HG03064 (cell line): ENCODE results near the gene ADARB2.

Source experiments
- ATAC-seq: cut with Tn5 transposase; IDR thresholded peaks from one replicate; pipeline ENCODE4 v1.9.1; 2021; ENCODE audit warnings: low read depth; ENCODE audit not compliant: unreplicated experiment

ADARB2 gene

DNA sequence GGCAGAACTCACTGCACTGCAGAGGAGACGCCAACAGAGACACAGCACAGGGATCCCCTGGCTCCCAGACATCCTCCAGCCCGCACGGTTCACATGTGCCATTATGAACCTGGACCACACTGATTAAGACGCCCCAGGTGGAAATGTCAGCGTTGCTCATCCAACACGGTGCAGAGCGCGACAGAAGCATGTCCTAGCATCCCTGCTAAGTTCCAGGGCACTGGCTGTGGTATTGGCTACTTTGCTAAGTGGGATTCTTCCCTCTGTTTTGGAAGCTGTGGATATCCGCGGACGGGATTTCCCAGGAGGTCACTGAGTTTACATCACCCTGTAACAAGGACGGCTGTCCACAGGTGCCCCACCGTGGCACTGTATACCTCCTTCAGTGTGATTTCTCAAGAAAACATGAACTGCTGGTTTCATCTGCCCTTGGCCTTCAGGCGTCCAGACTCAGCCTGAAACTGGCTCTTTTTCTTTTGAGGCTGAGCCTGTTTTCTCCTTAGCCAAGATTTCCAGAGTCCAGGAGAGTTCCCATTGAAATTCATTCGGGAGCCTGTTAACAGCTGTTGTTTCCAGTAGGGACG lies 357.1 kb downstream of the ADARB2 start:
- no peak for ATAC-seq

DNA sequence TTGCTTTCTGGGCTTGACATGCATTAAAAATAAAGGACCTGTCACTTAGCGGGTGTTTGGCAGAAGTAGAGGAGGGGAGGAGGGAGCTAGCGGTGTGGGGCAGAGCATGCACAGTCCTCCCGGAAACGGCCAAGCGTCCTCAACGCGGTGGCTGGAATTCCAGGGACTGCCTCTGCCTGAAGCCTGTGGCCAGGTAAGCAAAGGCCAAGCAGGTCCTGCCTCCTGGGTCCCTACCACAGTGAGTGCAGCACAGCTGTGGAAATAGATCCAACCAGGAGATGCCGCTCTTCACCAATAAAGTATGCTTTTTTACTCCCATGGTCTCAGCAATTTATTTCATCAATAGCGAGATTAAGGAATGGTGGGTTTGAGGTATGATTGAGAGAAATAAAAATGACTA lies 357.7 kb downstream of the ADARB2 start:
- ATAC-seq = no peak

DNA sequence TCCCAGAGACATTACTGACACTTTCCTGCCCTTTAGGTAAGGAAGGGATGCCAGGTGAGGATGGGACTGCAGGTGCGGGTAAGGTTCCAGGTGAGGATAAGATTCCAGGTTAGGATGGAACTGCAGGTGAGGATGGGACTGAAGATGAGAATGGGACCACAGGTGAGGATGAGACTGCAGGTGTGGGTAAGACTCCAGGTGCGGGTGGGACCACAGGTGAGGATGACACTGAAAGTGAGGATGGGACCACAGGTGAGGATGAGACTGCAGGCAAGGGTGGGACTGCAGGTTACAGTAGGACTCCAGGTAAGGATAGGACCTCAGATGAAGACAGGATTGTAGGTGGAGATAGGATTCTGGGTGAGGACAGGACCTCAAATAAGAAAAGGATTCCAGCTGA lies 358.9 kb downstream of the ADARB2 start:
- no peak for ATAC-seq

DNA sequence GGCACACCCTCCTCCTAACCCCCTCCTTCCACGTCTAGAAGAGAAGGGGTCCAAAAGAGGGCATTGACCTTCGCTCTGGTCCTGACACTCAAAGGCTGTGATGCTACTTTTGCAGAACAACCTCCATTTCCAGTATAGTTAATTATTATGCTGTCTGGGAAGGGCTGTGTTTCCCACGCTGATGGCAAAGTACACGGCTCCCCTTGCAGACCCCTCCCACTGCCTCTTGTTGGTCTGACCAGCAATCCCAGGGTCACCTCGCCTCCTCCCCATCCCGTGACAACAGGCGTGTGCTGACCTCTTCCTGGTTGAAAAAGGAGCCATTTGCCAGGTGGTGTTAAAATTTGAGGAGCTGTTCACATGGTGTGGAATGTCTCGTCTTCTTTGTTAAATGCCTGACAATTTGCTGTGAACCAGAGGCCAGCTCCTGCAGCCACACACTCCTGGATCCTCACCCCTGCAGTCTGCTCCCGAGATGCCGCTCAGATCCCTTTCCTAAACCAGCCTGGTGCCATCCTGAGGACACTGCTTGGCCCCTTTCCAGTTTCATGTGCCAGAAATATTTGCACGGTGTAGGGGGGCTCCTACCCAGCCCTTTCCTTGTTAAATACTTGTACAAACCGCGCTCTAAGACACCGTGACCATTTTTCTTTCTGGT lies 359.5 kb downstream of the ADARB2 start:
- no peak for ATAC-seq

DNA sequence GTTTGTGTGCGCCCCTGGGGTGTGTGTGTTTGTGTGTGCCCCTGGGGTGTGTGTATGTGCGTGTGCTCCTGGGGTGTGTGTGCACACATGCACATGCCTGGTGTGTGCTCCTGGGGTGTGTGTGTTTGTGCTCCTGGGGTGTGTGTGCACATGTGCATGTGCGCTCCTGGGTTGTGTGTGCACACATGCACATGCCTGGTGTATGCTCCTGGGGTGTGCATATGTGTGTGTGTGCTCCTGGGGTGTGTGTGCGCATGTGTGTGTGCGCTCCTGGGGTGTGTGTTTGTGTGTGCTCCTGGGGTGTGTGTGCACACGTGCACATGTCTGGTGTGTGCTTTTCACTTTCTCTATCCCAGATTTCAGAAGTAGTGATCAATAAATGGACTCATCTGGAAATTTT lies 360.1 kb downstream of the ADARB2 start:
- ATAC-seq = no peak

DNA sequence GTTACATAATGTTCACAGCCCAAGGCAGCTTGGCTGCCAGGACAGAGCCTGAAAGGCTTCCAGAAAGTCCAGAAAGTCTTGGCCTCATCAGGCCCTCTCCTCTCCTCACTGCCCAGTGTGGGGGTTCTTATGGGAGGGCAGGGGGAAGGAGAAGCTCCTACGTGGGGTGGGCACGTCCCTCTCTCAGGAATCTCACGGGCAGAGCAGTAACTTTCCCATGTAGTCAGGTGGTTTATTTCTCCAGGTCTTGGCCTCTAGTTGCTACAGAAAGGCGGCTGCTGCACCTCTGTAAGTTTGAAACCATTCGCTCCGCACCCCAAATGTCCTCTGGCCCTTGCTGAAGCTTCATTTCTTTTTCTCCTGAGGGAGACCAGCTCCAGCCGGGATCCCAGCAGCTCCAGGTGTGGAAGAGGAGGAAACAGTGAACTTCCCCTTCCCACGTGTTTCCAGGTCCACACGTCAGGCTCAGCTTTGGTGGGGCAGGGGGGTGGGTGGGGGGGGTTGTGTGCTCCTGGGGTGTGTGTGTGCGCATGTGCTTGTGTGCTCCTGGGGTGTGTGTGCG lies 360.9 kb downstream of the ADARB2 start:
- ATAC-seq = no peak

DNA sequence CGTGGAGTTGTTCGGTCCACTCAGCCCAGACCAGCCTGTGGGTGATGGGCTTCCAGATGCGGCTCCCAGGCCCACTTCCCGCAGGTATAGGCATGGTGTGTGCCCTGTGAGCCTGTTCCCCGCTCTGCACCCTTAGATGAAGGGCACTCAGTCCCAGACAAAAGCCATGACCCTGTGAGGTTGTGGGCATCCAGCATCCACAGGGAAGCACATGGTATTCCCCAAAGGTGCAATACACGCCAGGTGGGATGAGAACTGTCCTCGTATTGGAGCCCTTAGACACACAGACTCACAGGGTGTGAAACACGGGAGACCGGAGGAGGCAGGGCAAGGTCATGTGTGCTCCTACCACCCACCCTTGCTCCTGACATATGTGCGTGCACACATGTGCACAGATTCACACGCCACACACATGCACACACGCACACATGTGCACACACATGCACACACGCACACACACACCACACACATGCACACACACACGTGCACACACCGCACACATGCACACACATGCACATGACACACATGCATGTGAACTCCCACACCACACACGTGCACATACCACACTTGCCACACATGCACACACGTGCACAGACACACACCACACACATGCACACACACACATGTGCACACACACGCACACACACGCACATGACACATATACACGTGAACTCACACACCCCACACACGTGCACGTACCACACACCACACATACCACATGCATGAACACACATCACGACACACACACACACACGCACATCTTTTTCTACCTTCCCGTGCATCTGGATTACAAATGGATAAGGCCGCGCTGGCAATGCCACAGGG lies 361.8 kb downstream of the ADARB2 start:
- no peak for ATAC-seq

DNA sequence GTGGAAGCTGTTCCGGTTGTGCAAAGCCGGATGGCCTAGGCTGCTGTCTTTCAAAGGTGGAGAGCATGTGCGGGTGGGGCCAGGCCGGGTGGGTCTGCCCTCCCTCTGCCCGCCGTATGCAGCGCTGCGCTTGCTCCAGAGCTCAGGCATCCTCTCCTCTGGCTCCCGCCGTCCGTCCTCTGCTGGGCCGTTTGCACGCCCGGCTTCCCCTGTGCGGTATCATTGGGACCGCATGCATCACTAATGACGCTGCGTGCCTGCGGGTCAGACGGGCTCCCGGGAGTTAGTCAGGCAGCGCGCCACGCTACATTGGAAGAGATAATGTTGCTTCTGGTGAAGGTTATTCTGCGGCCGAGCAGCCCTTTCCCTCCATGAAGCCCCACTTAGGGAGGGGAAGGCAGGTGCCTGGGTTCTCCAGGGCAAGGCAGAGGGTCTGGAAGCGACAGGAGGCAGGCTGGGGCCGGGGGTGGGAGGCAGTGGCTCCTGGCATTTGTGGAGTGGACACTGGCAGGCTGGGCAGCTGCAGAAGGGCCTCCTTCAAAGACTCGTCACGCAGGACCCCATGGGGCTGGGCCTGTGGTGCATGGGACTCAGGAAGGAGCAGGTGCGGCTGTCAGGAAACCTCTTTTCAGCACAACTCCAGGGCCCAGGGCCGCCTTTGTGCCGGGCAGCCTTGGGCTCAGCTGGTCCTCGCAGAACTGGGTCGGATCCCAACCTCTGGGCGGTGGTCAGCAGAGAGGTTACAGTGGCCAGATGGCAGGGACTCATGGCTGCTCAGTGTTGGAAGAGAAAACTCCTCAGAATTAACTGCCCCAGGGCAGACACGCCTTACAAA lies 362.6 kb downstream of the ADARB2 start:
- ATAC-seq = no peak

DNA sequence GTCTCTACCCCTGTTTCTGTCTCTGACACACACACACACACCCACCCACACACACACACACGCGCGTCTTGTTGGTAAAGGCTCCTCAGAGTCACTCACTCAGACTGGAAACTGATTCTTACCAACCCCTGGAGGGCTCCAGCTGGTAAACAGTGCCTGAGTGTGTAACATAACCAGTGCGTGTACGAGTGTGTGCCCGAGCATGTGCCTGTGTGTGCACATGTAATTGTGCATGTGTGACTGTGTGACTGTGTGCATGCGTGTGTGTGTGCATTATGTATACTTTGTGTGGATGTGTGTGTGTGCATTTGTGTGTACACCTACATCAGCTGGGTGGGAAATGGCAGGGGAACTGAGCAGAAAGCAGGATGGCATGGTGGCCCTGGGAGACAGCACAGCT lies 364.0 kb downstream of the ADARB2 start:
- ATAC-seq = no peak

DNA sequence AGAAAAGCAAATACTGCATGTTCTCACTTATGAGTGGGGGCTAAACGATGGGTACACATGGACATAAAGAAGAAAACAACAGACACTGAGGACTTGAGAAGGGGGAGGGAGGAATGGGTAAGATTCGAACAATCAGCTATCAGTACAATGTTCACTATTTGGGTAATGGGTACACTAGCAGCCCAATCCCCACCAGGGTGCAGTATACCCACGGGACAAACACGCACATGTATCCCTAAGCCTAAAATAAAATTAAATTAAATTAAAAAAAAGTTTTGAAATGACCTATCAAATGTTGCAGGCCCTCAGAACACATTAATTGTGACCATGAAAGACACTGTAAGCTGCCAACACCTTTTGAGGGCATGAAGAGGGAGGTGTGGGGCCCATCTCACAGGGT lies 365.1 kb downstream of the ADARB2 start:
- no peak for ATAC-seq

DNA sequence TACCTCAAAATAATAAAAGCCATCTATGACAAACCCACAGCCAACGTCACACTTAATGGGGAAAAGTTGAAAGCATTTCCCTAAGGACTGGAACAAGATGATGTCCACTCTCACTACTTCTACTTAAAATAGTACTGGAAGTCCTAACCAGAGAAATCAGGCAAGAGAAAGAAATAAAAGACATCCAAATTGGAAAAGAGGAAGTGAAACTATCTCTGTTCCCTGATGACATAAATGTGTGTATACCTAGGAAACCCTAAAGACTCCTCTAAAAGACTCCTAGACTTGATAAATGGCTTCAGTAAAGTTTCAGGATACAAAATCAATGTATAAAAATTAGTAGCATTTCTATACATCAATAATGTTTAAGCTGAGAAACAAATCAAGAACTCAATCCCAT lies 367.0 kb downstream of the ADARB2 start:
- ATAC-seq = no peak

DNA sequence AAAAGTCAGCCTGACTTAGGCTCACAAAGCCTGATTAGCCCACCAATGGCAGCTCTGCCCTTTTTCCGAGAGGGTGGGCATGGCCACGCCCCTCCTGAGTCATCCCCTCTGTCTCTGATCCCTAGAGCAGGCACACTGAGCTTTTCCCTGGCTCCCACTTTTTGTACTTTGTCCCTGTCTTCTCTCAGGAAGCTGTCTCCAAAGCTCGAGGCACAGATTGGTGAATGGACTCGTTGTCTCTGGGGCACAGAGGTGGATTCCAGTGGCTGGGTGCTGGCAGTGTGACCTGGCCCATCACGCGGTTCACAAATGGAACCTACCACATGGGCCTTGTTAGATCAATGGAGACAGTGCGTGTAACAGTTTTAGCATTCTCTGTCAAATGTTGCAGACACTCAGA lies 367.7 kb downstream of the ADARB2 start:
- no peak for ATAC-seq

DNA sequence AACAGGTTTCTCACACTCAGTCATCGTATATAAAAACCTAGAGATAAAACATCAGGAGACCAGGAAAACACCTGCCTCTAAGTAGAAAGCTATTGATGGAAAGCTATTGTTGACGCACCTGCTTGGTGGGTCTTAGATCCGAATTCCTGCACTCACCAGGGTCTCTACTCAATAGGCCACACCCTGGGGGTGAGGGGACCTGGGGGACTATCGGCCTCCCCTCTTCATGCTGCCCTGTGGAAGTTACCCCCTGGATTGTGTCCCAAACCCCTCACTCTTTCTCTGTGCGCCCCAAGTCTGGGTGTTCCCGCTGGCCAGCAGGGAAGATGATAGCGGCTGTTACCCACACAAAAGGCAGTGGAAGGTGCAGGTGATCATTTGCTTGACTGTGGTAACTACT lies 368.1 kb downstream of the ADARB2 start:
- ATAC-seq = no peak

DNA sequence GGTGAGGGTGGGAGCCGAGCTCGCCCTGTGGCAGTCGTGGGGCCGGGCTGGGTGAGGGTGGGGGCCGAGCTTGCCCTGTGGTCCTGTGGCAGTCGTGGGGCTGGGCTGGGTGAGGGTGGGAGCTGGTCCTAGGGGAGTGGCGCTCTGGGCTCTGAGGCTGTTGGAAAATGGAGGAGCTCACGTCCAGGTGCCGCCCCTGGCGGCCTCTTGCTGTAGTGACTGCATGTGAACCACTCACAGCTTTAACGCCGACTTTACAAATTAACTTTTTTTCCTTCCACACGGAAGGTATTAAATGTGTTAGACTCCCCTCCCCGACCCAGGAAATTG lies 368.5 kb downstream of the ADARB2 start:
- ATAC-seq = no peak

DNA sequence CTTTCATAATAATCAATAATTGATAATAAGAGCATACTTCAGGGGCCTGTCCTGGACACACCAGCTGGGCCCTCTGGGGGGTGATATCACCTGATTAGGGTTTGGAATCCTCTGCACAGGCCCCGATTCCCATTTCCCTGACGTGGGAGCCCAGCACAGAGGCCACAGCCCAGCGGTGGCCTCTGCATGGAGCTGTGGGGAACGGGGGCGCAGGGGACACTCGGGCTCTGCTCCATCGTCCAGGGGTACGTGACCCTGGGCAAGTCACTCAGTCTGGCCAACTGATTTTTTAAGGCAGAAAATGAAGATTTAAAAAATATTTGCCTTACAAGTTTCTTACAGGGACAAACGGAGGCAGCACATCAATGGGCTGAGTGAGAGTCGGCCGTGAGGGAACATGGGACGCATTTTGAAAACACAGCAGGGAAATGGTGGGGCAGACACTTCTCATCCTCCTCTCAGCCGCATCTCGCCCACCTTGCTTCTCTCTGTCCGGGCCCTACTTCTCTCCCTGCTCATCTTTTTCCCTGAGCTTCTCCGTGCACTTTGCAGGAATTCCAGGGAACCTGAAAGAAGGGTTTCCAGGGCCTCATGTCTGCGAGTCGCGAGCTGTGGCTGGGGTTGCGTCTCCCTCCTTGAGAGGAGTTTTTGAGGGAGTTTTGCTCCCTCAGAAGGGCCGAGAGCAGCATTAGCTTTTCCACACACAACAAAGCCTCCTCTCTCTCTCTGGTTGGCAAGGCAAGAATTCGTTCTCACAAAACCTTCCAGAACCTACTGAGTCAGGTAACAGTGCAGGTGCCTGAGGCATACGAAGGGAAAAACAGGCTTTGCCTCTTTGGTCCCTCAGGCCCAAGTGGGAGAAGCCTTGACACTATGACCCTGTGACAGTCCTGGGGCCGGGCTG lies 369.1 kb downstream of the ADARB2 start:
- no peak for ATAC-seq

DNA sequence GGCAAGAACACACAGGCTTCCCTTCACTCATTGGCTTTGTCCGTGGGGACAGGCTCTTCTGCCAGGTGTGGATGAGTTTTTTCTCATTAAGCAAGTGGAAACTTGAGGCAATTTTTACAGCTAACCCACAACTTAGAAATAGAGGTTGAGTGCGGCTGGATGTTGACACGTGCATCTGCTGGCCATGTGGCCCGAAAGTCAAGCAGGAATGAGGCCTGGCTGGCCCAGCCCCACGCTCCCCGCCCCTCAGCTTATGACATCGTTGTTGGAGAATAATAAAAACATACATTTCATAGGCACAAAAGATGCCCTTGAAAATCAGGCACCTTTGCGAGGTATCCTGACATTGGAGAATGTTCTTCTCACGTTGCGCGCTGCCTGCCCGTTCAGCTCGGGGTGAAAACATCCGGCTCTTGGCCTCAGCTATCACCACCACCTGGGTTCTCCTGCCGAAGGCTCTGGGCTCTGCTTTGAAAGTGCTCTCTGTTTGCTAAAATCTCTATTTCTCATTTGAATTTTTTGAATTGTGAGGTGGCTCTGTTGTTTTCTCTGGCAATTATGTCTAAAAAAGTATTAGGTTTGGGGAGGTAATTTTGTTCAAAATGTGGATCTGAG lies 370.4 kb downstream of the ADARB2 start:
- ATAC-seq = no peak

DNA sequence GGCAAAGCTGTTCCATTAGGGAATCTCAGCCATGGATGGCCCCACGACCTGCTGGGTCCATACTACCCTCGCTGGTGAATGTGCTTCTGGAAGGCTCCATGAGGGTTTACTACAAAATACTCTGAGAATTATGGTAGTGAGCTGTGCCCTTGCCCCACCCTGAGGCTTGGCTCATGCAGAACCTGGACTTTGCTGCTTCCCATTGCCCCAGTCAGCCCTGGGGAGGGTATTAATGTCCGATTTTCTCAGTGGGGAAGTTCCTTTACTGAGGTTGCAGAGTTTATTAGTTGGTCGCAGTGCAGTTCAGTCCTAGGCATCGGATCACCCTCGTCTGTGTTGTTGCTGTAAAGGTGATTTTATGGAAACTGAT lies 371.0 kb downstream of the ADARB2 start:
- ATAC-seq = no peak

DNA sequence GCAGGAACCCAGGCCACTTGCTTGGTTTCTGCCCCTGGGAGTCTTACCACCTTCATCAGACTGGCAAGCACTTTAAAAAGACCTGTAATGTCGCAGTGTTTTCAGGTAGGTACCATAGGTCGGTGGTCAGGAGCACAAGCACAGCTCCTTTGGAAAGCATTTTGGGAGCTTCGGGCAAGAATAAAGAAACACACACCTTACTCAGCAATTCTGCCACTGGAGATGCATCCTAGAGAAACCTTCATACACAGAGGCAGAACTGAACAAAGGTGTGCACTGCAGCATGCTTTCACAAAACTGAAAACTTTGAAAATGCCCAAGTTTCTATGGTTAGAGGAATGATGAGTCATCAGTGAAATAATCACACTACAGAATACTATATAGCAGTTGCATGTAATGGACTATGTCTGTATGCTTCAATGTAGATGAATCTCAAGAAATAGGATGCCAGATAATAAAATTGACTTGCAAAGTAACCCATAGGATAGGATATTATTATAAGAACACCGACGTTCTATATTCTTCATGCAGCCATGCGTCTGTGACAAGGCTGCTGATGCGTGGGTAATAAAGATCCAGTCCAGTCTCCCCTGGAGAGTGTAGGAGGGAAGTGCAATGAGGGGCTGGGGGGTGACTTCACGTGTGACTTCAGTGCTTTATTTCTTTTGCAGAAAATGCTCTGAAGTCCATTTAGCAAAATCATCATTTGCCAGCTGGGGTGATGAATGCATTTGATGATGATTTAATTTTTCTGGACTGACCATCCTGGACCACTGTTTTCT lies 371.6 kb downstream of the ADARB2 start:
- no peak for ATAC-seq
